Liver (tissue), 3 donors: ENCODE measurements around the gene SEZ6.

Experiments used
- EGR1 ChIP-seq, 2 donors: IDR thresholded peaks; 2 replicates each; pipeline ENCODE4 v1.6.1; 2016 to 2018; ENCODE audit warnings: antibody characterized with exemption in 2 of 2, low read depth in 2 of 2
- GABPA ChIP-seq, 2 donors: IDR thresholded peaks in 1 of 2; conservative IDR thresholded peaks in 1 of 2; 2 replicates each; pipeline ENCODE4 v1.6.1; 2016; ENCODE audit warnings: antibody characterized with exemption in 2 of 2, mild to moderate bottlenecking in 1 of 2, moderate library complexity in 1 of 2
- JUND ChIP-seq, 2 donors: IDR thresholded peaks; 2 replicates each; pipeline ENCODE4 v1.6.1; 2016; ENCODE audit warnings: antibody characterized with exemption in 2 of 2
- RAD21 ChIP-seq, 2 donors: IDR thresholded peaks; 2 replicates each; pipeline ENCODE4 v1.6.1; 2016; ENCODE audit warnings: antibody characterized with exemption in 2 of 2, mild to moderate bottlenecking in 2 of 2
- REST ChIP-seq: IDR thresholded peaks from 2 replicates; pipeline ENCODE4 v1.6.1; 2016; ENCODE audit warnings: antibody characterized with exemption, mild to moderate bottlenecking
- RXRA ChIP-seq, 2 donors: IDR thresholded peaks; 2 replicates each; pipeline ENCODE4 v1.6.1; 2017 to 2018; ENCODE audit warnings: antibody characterized with exemption in 2 of 2, mild to moderate bottlenecking in 1 of 2
- SP1 ChIP-seq: IDR thresholded peaks from 2 replicates; pipeline ENCODE4 v1.6.1; 2018; ENCODE audit warnings: antibody characterized with exemption, mild to moderate bottlenecking
- TAF1 ChIP-seq: conservative IDR thresholded peaks from 2 replicates; pipeline ENCODE4 v1.6.1; 2016; ENCODE audit warnings: antibody characterized with exemption, mild to moderate bottlenecking
- YY1 ChIP-seq: IDR thresholded peaks from 2 replicates; pipeline ENCODE4 v1.6.1; 2016; ENCODE audit warnings: antibody characterized with exemption, mild to moderate bottlenecking
- ZBTB33 ChIP-seq: IDR thresholded peaks from 2 replicates; pipeline ENCODE4 v1.6.1; 2016; ENCODE audit warnings: antibody characterized with exemption
- TF ChIP-seq, protein P1 (sequence below): fragments of 150-350 bp; IDR thresholded peaks from 2 replicates; pipeline ENCODE4 v1.5.1; 2017; ENCODE audit warnings: improper control_type of control experiment, low read depth, low read length; ENCODE audit not compliant: missing input control
- TF ChIP-seq, protein P2 (sequence below): IDR thresholded peaks from 2 replicates; pipeline ENCODE4 v1.6.1; 2016; ENCODE audit warnings: antibody characterized with exemption
- TF ChIP-seq, protein P3 (sequence below): IDR thresholded peaks from 2 replicates; pipeline ENCODE4 v1.6.1; 2016; ENCODE audit warnings: antibody characterized with exemption
- donor health status: healthy.
- donor health status: healthy.

- TF ChIP-seq, protein P1, sequence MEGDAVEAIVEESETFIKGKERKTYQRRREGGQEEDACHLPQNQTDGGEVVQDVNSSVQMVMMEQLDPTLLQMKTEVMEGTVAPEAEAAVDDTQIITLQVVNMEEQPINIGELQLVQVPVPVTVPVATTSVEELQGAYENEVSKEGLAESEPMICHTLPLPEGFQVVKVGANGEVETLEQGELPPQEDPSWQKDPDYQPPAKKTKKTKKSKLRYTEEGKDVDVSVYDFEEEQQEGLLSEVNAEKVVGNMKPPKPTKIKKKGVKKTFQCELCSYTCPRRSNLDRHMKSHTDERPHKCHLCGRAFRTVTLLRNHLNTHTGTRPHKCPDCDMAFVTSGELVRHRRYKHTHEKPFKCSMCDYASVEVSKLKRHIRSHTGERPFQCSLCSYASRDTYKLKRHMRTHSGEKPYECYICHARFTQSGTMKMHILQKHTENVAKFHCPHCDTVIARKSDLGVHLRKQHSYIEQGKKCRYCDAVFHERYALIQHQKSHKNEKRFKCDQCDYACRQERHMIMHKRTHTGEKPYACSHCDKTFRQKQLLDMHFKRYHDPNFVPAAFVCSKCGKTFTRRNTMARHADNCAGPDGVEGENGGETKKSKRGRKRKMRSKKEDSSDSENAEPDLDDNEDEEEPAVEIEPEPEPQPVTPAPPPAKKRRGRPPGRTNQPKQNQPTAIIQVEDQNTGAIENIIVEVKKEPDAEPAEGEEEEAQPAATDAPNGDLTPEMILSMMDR, result no peak
- TF ChIP-seq REST, result no peak
- TF ChIP-seq YY1, result no peak
- TF ChIP-seq, protein P2, sequence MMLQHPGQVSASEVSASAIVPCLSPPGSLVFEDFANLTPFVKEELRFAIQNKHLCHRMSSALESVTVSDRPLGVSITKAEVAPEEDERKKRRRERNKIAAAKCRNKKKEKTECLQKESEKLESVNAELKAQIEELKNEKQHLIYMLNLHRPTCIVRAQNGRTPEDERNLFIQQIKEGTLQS, result no peak
- no peak for TF ChIP-seq TAF1
- TF ChIP-seq, protein P3, sequence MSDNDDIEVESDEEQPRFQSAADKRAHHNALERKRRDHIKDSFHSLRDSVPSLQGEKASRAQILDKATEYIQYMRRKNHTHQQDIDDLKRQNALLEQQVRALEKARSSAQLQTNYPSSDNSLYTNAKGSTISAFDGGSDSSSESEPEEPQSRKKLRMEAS, result no peak
- no peak for TF ChIP-seq RAD21 (IDR thresholded peaks at IDR 0.05)
- no peak for TF ChIP-seq ZBTB33
- no peak for TF ChIP-seq RXRA (IDR thresholded peaks at IDR 0.05)
- TF ChIP-seq SP1, result no peak
- no peak for TF ChIP-seq EGR1 (IDR thresholded peaks at IDR 0.05; ENCODE audit: low read depth in 2 of 2)
- TF ChIP-seq GABPA (IDR thresholded peaks at IDR 0.05 in 1 of 2, conservative IDR thresholded peaks at IDR 0.05 in 1 of 2), result no peak
- TF ChIP-seq JUND (IDR thresholded peaks at IDR 0.05), result no peak
These were observed 88.4 kb downstream of the SEZ6 start for GRCh38 chr17:28917465-28917864.
